Measurements from ENCODE around the gene ATP2B2.

DNA sequence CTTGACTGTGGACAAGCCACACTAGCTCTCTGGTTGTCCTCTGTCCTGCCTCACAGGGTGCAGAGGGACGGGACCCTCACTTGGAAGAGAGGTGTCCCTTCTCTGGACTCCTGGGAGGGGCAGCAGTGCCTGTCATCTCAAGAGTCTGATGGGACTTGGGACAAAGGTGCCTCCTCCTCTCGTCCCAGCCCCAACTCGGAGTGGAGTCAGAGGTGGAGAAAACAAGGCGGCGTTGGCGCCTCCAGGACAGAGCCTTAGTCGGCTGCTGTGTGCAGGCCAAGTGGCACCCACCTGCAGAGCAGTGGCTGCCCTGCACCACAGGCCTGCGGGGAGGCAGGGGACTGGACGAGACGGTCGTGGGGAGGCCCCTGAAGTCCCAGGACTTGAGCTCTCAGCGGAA is 175.1 kb downstream of the ATP2B2 start:
- TF ChIP-seq CTCF (IDR thresholded peaks at IDR 0.05; ENCODE audit: poor library complexity) (no peak), EZH2phosphoT487 (IDR thresholded peaks at IDR 0.05; ENCODE audit: low read depth, severe bottlenecking, unreplicated experiment) (no peak)
